Stimulated activated CD4-positive, alpha-beta T cell treated with anti-CD3 and anti-CD28 coated beads, Interleukin-4, amount 100 ng/mL, for 4 hours (primary cell): Measurements from ENCODE around the gene TEKTIP1.

ENCODE experiments used
- DNase-seq, 2 experiments: peaks; one replicate each; pipeline ENCODE4 v3.0.0-alpha.2; 2020

TEKTIP1 gene

GRCh38 chr19:3586707-3587346, 47.9 kb downstream of the TEKTIP1 start:
- no peak for DNase-seq

GRCh38 chr19:3589439-3589838, 50.5 kb downstream of the TEKTIP1 start:
- DNase-seq = no peak

GRCh38 chr19:3589949-3590348, 51.0 kb downstream of the TEKTIP1 start:
- no peak for DNase-seq

- DNase-seq = no peak
These were observed 52.2 kb downstream of the TEKTIP1 start for GRCh38 chr19:3590991-3591659.

GRCh38 chr19:3591876-3592613, 53.1 kb downstream of the TEKTIP1 start:
- no peak for DNase-seq

- DNase-seq = no peak
These were observed 54.2 kb downstream of the TEKTIP1 start for GRCh38 chr19:3593156-3593555.
